Activated T-helper 9 cell treated with anti-CD3 and anti-CD28 coated beads, Interleukin-2, amount 50 U/mL, for 16 hours (primary cell): ENCODE results near the gene FAM227B.
"Not testable (repeated sequence)": the region's sequence is repeated elsewhere in the genome, so short reads cannot be mapped to it uniquely, and the experiment has no call there.

Experiments
- DNase-seq: peaks from one replicate; pipeline ENCODE4 v3.0.0-alpha.2; 2020; ENCODE audit warnings: low read depth

FAM227B gene

GRCh38 chr15:49610157-49610918 lies 10.3 kb downstream of the FAM227B start:
- DNase-seq = no peak

- no peak for DNase-seq
Measured at GRCh38 chr15:49606594-49606993, 14.0 kb downstream of the FAM227B start.

- no peak for DNase-seq
Measured at GRCh38 chr15:49605588-49605987, 15.0 kb downstream of the FAM227B start.

GRCh38 chr15:49604625-49605409 lies 15.8 kb downstream of the FAM227B start:
- no peak for DNase-seq

GRCh38 chr15:49592829-49593316 lies 27.7 kb downstream of the FAM227B start:
- DNase-seq = not testable (repeated sequence)

GRCh38 chr15:49589030-49589429 lies 31.6 kb downstream of the FAM227B start:
- DNase-seq = no peak

GRCh38 chr15:49573421-49573820 lies 47.2 kb downstream of the FAM227B start:
- DNase-seq = no peak

- DNase-seq = no peak
Measured at GRCh38 chr15:49570672-49571071, 49.9 kb downstream of the FAM227B start.

- DNase-seq = no peak
Measured at GRCh38 chr15:49570174-49570573, 50.4 kb downstream of the FAM227B start.

- no peak for DNase-seq
Measured at GRCh38 chr15:49560045-49560444, 60.6 kb downstream of the FAM227B start.

GRCh38 chr15:49558929-49559328 lies 61.7 kb downstream of the FAM227B start:
- DNase-seq = no peak

- DNase-seq = no peak
Measured at GRCh38 chr15:49556437-49556836, 64.2 kb downstream of the FAM227B start.

- not testable (repeated sequence) for DNase-seq
Measured at GRCh38 chr15:49550342-49550741, 70.3 kb downstream of the FAM227B start.

- DNase-seq = no peak
Measured at GRCh38 chr15:49538520-49538919, 82.1 kb downstream of the FAM227B start.

GRCh38 chr15:49530092-49530491 lies 90.5 kb downstream of the FAM227B start:
- DNase-seq = no peak

- no peak for DNase-seq
Measured at GRCh38 chr15:49528289-49528688, 92.3 kb downstream of the FAM227B start.

GRCh38 chr15:49521802-49522201 lies 98.8 kb downstream of the FAM227B start:
- no peak for DNase-seq

- DNase-seq = not testable (repeated sequence)
Measured at GRCh38 chr15:49512739-49513138, 107.9 kb downstream of the FAM227B start.

- DNase-seq = no peak
Measured at GRCh38 chr15:49507261-49507660, 113.4 kb downstream of the FAM227B start.

- no peak for DNase-seq
Measured at GRCh38 chr15:49506341-49506740, 114.3 kb downstream of the FAM227B start.

GRCh38 chr15:49501586-49501985 lies 119.0 kb downstream of the FAM227B start:
- DNase-seq = no peak

- DNase-seq = no peak
Measured at GRCh38 chr15:49495993-49496753, 124.4 kb downstream of the FAM227B start.
